ENCODE results near the gene MED13L. TPM values are rescaled to one million over a fixed set of nuclear protein-coding genes. Genes with fewer than 3 reads are reported as not detected.

The MED13L gene
- total RNA-seq, 2 experiments from 2014 or later = 39.5 to 41.8 TPM

DNA sequence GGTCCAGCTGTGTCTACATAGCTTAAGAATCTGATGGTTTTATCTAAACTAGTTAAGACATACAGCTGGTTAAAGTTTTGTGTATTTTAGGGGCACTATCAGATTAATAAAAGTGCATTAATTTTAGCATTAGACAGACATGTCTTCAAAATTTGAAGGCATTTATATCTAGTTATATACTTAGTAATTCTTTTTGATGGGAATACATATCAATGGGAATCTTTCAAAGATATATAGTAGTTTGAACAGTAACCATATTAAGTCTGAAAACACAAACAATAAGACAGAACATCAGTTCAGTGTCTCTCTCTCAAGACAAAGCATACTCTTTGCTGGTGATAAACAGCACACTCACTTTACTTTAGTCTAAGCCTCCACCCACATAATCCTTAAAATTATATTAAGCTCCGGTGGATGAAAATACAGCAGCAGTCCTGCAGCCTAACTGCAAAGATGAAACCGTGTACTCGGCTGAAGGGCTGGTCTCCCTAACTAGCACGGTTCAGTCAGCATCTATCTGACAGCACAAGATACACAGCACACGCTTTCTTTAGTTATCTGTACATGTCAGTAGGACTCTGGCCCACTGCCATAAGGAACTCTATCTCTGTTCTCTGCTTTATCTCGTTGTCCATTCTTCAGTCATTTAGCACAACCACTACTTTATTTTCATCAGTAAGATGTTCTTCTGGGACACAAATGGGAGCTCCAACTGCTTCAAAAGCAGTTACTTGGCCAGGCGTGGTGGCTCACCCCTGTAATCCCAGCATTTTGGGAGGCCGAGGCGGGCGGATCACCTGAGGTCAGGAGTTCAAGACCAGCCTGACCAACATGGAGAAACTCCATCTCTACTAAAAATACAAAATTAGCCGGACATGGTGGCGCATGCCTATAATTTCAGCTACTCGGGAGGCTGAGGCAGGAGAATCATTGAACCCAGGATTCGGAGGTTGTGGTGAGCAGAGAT, 80.5 kb downstream of the MED13L start:
- no peak for ATAC-seq
- H3K9me3 Mint-ChIP-seq = no peaks in the 10 kb centered on the region
- ChIA-PET CTCF (interaction anchor here (0.8 to 3.6 kb wide), 3 partner anchors 9 to 200 kb away, joined by 3 to 12 read pairs (median 9); no protein-coding TSS in a partner anchor), POLR2A (no interaction called here)
- H3K4me3 Mint-ChIP-seq = no peak overlapping the region
- intact Hi-C loops (cut with micrococcal nuclease) = no loop called here
- no peaks in the 10 kb centered on the region for H3K27me3 Mint-ChIP-seq
- DNase-seq = no peak
- H3K27ac Mint-ChIP-seq = no peak overlapping the region
- H3K36me3 Mint-ChIP-seq (ENCODE audit: low read depth) = no peaks in the 10 kb centered on the region
- TF ChIP-seq, protein P1, sequence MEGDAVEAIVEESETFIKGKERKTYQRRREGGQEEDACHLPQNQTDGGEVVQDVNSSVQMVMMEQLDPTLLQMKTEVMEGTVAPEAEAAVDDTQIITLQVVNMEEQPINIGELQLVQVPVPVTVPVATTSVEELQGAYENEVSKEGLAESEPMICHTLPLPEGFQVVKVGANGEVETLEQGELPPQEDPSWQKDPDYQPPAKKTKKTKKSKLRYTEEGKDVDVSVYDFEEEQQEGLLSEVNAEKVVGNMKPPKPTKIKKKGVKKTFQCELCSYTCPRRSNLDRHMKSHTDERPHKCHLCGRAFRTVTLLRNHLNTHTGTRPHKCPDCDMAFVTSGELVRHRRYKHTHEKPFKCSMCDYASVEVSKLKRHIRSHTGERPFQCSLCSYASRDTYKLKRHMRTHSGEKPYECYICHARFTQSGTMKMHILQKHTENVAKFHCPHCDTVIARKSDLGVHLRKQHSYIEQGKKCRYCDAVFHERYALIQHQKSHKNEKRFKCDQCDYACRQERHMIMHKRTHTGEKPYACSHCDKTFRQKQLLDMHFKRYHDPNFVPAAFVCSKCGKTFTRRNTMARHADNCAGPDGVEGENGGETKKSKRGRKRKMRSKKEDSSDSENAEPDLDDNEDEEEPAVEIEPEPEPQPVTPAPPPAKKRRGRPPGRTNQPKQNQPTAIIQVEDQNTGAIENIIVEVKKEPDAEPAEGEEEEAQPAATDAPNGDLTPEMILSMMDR (IDR thresholded peaks at IDR 0.05) = no peak
- H3K4me1 Mint-ChIP-seq (ENCODE audit: low read depth) = peaks cover 61% of the 10 kb centered on the region

DNA sequence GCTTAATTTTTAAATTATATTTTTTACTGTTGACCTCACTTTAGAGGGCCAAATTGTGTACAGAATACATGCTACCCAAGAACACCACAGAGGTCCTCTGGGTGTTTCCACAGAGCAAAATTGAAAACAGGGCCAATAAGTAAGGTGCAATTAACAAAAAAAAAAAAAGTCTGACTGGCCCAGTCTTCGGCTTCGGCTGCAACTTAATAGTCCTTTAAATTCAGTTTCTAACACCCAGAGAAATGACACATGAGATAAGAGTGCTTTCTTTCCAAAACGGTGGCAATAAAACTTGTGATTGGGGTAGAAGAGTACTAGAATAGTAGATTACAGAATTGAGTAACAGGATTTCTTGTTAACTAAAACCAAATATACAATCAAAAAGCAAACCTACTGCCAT, 81.3 kb downstream of the MED13L start:
- TF ChIP-seq, protein P1 (IDR thresholded peaks at IDR 0.05) = no peak
- CTCF ChIA-PET = interaction anchor here (1.0 to 3.6 kb wide), 11 partner anchors 9 to 201 kb away, joined by 3 to 15 read pairs (median 4); no protein-coding TSS in a partner anchor
- DNase-seq (no peak), ATAC-seq (no peak)
- H3K27ac Mint-ChIP-seq = no peak overlapping the region
- peaks cover 59% of the 10 kb centered on the region for H3K4me1 Mint-ChIP-seq (ENCODE audit: low read depth)
- H3K36me3 Mint-ChIP-seq (ENCODE audit: low read depth) = no peaks in the 10 kb centered on the region
- POLR2A ChIA-PET = interaction anchor here (0.9 to 1.1 kb wide), 2 partner anchors 15 to 25 kb away, joined by 3 to 4 read pairs; no protein-coding TSS in a partner anchor
- no peak overlapping the region for H3K4me3 Mint-ChIP-seq
- intact Hi-C loops (cut with micrococcal nuclease) = no loop called here
- no peaks in the 10 kb centered on the region for H3K9me3 Mint-ChIP-seq
- no peaks in the 10 kb centered on the region for H3K27me3 Mint-ChIP-seq

DNA sequence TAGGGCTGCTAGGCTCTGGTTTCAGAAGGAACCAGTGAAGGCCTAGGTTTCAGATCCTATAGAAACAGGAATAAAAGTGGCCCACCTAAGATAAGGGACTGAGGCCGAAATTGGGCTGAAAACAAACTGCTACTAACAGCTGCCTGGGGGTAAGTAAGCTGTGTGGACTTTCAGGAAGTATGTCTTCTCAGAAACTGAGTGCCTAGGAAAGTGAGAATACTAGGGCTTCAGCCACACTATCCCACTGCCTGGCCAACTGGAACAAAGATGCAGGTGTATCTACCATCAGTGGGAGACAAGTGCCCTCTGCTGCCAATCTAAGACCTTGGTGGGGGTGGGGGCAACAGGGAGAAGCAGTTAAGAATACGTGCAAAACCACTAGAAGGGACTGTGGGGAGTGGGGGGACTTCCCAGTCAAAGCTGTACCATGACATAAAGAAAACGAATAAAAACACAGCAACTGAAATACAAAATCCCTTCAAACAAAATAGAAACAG, 82.5 kb downstream of the MED13L start:
- peaks cover 59% of the 10 kb centered on the region for H3K4me1 Mint-ChIP-seq (ENCODE audit: low read depth)
- DNase-seq = peak; percentile 90
- no peaks in the 10 kb centered on the region for H3K27me3 Mint-ChIP-seq
- H3K27ac Mint-ChIP-seq = peak overlapping the region; percentile 61
- ChIA-PET CTCF (interaction anchor here (0.6 to 3.6 kb wide), 28 partner anchors 9 to 364 kb away, joined by 3 to 15 read pairs (median 4); partner anchors contain the start of gene MAP1LC3B2), POLR2A (interaction anchor here (0.7 to 1.1 kb wide), 2 partner anchors 16 to 67 kb away, joined by 3 to 4 read pairs; no protein-coding TSS in a partner anchor)
- peak overlapping the region; percentile 50 for H3K4me3 Mint-ChIP-seq
- H3K9me3 Mint-ChIP-seq = no peaks in the 10 kb centered on the region
- TF ChIP-seq, protein P1 (IDR thresholded peaks at IDR 0.05) = peak; percentile 26
- peak; percentile 97 for ATAC-seq
- H3K36me3 Mint-ChIP-seq (ENCODE audit: low read depth) = no peaks in the 10 kb centered on the region
- intact Hi-C loops (cut with micrococcal nuclease) = no loop called here

DNA sequence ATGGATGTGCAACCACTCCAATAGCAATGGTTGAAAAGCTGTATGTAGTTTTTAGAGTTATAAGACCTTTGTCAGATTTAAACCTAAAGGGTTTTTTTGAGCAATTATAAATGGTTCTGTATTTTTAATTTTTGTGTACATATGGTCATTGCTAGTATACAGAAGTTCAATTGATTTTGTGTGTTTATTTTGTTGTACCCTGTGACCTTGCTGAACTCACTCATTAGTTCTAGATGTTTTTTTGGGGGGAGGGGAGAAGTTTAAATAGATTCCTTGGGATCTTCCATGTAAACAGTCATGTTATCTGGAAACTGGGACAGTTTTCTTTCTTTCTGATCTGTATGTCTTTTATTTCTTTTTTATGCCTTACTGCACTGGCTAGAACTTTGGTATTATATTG, 87.8 kb downstream of the MED13L start:
- DNase-seq = no peak
- Mint-ChIP-seq H3K27ac (no peak overlapping the region), H3K27me3 (no peaks in the 10 kb centered on the region), H3K36me3 (ENCODE audit: low read depth) (peaks cover 6% of the 10 kb centered on the region), H3K4me3 (no peak overlapping the region), H3K9me3 (no peaks in the 10 kb centered on the region), H3K4me1 (ENCODE audit: low read depth) (peaks cover 69% of the 10 kb centered on the region)
- ChIA-PET POLR2A (no interaction called here), CTCF (no interaction called here)
- intact Hi-C loops (cut with micrococcal nuclease) = no loop called here
- no peak for ATAC-seq
- TF ChIP-seq, protein P1 (IDR thresholded peaks at IDR 0.05) = no peak

DNA sequence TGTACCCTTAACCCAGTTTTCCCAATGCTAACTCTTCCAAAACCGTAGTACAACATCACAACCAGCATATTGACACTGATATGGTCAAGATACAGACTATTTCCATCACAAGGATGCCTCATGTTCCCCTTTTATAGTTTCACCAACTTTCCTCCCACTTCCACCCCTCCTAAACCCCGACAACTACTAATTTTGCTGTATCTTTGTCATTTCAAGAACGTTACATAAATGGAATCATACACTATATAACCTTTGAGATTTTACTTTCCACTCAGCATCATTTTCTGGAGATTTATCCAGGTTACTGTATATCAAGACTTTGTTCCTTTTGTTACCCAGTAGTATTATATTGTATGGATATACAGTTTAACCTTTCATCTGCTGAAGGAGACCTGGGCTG, 88.9 kb downstream of the MED13L start:
- DNase-seq (no peak), ATAC-seq (peak; percentile 49)
- no peak overlapping the region for H3K27ac Mint-ChIP-seq
- H3K4me1 Mint-ChIP-seq (ENCODE audit: low read depth) = peaks cover 72% of the 10 kb centered on the region
- CTCF ChIA-PET = no interaction called here
- POLR2A ChIA-PET = no interaction called here
- intact Hi-C loops (cut with micrococcal nuclease) = no loop called here
- H3K4me3 Mint-ChIP-seq = no peak overlapping the region
- no peaks in the 10 kb centered on the region for H3K9me3 Mint-ChIP-seq
- no peaks in the 10 kb centered on the region for H3K27me3 Mint-ChIP-seq
- TF ChIP-seq, protein P1 (IDR thresholded peaks at IDR 0.05) = no peak
- peaks cover 6% of the 10 kb centered on the region for H3K36me3 Mint-ChIP-seq (ENCODE audit: low read depth)

All from activated CD8-positive, alpha-beta T cell treated with anti-CD3 and anti-CD28 coated beads for 36 hours (primary cell).